Small intestine (tissue), 16 donors: ENCODE measurements around the gene MAMLD1. TPM values are rescaled to one million over a fixed set of nuclear protein-coding genes. Genes with fewer than 3 reads are reported as not detected.

ENCODE experiments used
- DNase-seq, 2 donors: peaks; one replicate each; pipeline versions ENCODE4 v3.0.0 to v3.0.0-alpha.2; 2013
- FAIRE-seq: peaks from 2 replicates; lab custom pipeline; 2012; peaks lifted over from hg19 to GRCh38; lab: Jason Lieb, UNC
- H3K27ac ChIP-seq, 3 donors: one replicate each; pipeline ENCODE4 v1.5.1; 2013; ENCODE audit warnings: low read length in 2 of 3, mild to moderate bottlenecking in 2 of 3, control low read depth in 1 of 3, inconsistent platforms in 1 of 3, low read depth in 1 of 3, moderate library complexity in 1 of 3
- H3K27me3 ChIP-seq, 3 donors: one replicate each; pipeline ENCODE4 v1.6.1; 2013; ENCODE audit warnings: low read length in 3 of 3, inconsistent platforms in 1 of 3; ENCODE audit not compliant: control insufficient read depth in 3 of 3, insufficient read depth in 3 of 3
- H3K36me3 ChIP-seq, 3 donors: one replicate each; pipeline ENCODE4 v1.6.1; 2013; ENCODE audit warnings: low read length in 3 of 3, inconsistent platforms in 1 of 3, low read depth in 1 of 3, mild to moderate bottlenecking in 1 of 3, moderate library complexity in 1 of 3; ENCODE audit not compliant: control insufficient read depth in 3 of 3, insufficient read depth in 2 of 3
- H3K4me1 ChIP-seq, 3 donors: one replicate each; pipeline ENCODE4 v1.6.1; 2013; ENCODE audit warnings: low read length in 2 of 3, inconsistent platforms in 1 of 3, low read depth in 1 of 3, mild to moderate bottlenecking in 1 of 3, moderate library complexity in 1 of 3; ENCODE audit not compliant: control insufficient read depth in 3 of 3, insufficient read depth in 2 of 3
- H3K4me3 ChIP-seq, 3 donors: one replicate each; pipeline ENCODE4 v1.5.1; 2013; ENCODE audit warnings: low read length in 3 of 3, control low read depth in 1 of 3, inconsistent platforms in 1 of 3, low read depth in 1 of 3, mild to moderate bottlenecking in 1 of 3, moderate library complexity in 1 of 3
- H3K9me3 ChIP-seq, 2 donors: one replicate each; pipeline ENCODE4 v1.6.1; 2013; ENCODE audit warnings: low read depth in 1 of 2, low read length in 1 of 2; ENCODE audit not compliant: control insufficient read depth in 2 of 2, insufficient read depth in 1 of 2
- WGBS, 3 donors: extraction: QIAGEN DNeasy Blood & Tissue Kit; methylation state at CpG; one replicate each; pipeline ENCODE4 v1.1.7; 2013; 5-methylcytosine and 5-hydroxymethylcytosine counted together
- long read RNA-seq, 10 donors: transcript quantifications; one replicate each; lab custom pipeline, GENCODE V29; 2026
- polyA plus RNA-seq, 4 donors: library from polyadenylated mRNA; stranded (reverse) in 3 of 4; unstranded in 1 of 4; fragments of 200-250 nt in 3 of 4; fragments of 120-200 nt in 1 of 4; gene quantifications; one replicate each; pipeline versions ENCODE4 v1.2.1 to v1.2.3, GENCODE V29; 2013
- donor health status: healthy with polysubstance abuse.
- donor health status: control.
- donor health status: control.
- donor health status: Bipolar disorder and iron deficiency.
- donor health status: healthy.

Gene MAMLD1, protein sequence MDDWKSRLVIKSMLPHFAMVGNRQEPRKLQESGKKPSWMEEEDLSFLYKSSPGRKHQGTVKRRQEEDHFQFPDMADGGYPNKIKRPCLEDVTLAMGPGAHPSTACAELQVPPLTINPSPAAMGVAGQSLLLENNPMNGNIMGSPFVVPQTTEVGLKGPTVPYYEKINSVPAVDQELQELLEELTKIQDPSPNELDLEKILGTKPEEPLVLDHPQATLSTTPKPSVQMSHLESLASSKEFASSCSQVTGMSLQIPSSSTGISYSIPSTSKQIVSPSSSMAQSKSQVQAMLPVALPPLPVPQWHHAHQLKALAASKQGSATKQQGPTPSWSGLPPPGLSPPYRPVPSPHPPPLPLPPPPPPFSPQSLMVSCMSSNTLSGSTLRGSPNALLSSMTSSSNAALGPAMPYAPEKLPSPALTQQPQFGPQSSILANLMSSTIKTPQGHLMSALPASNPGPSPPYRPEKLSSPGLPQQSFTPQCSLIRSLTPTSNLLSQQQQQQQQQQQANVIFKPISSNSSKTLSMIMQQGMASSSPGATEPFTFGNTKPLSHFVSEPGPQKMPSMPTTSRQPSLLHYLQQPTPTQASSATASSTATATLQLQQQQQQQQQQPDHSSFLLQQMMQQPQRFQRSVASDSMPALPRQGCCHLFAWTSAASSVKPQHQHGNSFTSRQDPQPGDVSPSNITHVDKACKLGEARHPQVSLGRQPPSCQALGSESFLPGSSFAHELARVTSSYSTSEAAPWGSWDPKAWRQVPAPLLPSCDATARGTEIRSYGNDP
- 1 to 10 TPM in 2 of 4 donors, under 1 TPM in 1, not detected in 1; 0.81 to 2.2 (median 1.4) TPM for polyA plus RNA-seq
- long read RNA-seq, donor 1, result 0 reads
- long read RNA-seq, donor 2, result 0 reads
- long read RNA-seq, donor 3, partial matches to known transcripts, result 0 of 1 reads
- long read RNA-seq, donor 3, other reads (novel, unspliced or antisense), result 0 of 1 reads
- long read RNA-seq, donor 4, result 0 reads
- long read RNA-seq, donor 5, result 0 reads
- long read RNA-seq, donor 6, result 0 reads
- long read RNA-seq, donor 7, partial matches to known transcripts, result 0 of 1 reads
- long read RNA-seq, donor 7, other reads (novel, unspliced or antisense), result 0 of 1 reads
- long read RNA-seq, donor 8, result 0 reads
- long read RNA-seq, donor 9, result 0 reads
- long read RNA-seq, donor 10, partial matches to known transcripts, result 0 of 1 reads
- long read RNA-seq, donor 10, other reads (novel, unspliced or antisense), result 0 of 1 reads

DNA sequence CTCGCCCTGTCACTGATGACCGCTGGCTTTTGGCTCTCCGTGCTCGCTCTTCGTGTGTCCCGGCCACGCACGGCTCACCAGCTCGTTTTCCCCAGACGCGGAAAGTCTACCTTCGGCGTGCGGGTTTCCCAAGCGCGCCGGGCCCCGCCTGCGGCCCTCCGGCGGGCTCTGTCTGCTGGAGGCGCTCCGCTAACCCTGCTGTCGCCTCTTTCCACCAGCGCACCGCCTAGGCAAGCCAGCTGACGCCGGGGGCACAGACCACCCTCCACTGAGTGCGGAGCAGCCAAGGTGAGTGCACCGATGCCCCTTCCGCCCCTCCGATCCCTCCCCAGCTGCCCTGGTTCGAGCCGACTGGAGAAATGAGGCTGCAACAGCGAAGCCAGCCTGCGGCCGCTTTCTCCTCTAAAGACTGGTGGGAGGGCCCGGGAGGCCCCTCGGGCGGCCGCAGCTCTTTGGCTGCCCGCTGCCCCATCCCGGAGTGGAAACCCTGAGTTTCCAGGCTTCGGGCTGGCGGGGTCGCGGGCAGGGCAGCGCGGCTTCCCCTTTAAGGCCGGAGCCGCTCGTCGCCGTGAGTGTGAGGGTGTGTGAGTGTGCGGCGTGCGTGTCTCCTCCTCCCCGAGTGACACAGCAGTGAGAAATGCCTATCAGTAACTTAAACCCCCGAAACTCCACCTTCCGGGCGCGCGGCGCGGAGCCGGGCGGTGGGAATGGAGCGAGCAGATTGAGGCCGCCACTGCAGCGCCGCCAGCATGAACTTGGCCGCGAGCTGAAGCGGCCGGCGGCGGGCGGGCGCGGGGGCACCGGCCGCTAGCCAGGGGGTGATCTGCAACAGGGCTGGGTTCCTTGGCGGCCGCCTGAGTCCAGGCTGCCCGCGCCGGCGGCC is at the start of gene MAMLD1:
MAMLD1 (plus strand) TSS at position 719 of the 883 bp plus-strand sequence. CDS start 82,200 bp downstream, outside the sequence.
- Histone ChIP-seq H3K4me1 (peaks cover 0 to 14% (median 0%) of the 10 kb centered on the region in 3 donors), H3K9me3 (no peaks in the 10 kb centered on the region), H3K36me3 (no peaks in the 10 kb centered on the region), H3K27me3 (peaks cover 0 to 31% (median 3%) of the 10 kb centered on the region in 3 donors), H3K4me3 (peak within 1 kb of the TSS; percentile 23 to 62 (median 55)), H3K27ac (peak within 1 kb of the TSS in 2 of 3 donors; percentile 51 to 67)
- WGBS, 3 donors, result 0 to 44% (median 14%) methylated on average over 32 to 88 of the region's 88 CpGs
- no peak for FAIRE-seq
- peak in 1 of 2 donors; percentile 65 for DNase-seq

DNA sequence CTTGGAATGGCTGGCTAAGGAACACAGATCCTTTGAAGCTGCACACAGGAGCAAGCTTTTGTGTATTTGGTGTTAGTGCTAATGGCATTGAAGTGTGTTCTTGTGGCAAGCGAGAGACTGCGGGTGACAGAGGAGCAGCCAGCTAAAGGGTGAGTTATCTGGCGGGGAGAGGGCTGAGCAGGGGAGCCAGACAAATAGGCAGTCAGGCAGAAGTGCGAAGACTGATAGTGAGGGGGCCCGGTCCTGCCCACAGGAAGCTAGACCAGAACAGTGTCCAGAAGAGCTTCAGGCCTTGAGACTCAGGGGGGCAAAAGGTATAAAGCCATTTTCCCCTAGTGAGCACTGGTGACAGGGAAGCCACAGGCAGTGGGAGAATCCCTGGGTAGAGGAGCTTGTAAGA is 49.6 kb upstream of the MAMLD1 start:
- FAIRE-seq, result no peak
- Histone ChIP-seq H3K4me3 (no peak overlapping the region), H3K27ac (no peak overlapping the region)

DNA sequence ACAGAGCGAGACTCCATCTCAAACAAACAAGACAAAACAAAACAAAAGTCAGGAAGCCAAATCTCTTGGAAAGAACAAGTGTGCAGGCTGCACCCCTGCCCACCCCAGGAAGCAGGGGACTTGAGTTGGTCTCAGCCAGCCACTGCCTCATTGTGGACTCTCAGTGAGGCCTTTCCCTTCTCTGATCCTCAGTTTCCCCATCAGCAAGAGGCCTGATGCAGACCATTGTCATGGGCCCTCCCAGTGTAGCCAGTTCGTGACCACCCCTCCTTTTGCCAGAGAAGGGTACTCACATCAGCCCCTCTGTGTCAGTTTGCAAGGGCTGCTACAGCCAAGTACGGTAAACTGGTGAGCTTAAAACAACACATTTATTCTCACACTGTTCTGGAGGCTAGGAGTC is 48.9 kb upstream of the MAMLD1 start:
- H3K27ac ChIP-seq, result no peak overlapping the region
- no peaks in the 10 kb centered on the region for H3K9me3 ChIP-seq
- DNase-seq (no peak), FAIRE-seq (no peak)
- H3K36me3 ChIP-seq, result no peaks in the 10 kb centered on the region
- H3K27me3 ChIP-seq, result no peaks in the 10 kb centered on the region
- 74 to 87% (median 86%) methylated on average over 3 of the region's 3 CpGs for WGBS, 3 donors
- no peak overlapping the region for H3K4me3 ChIP-seq
- H3K4me1 ChIP-seq, result no peaks in the 10 kb centered on the region

More for the DNA sequence above, 49.6 kb upstream of the MAMLD1 start:
- WGBS, 3 donors, result 73 to 81% (median 75%) methylated on average over 5 of the region's 5 CpGs
- H3K4me1 ChIP-seq, result no peaks in the 10 kb centered on the region
- H3K27me3 ChIP-seq, result no peaks in the 10 kb centered on the region
- no peak for DNase-seq
- H3K9me3 ChIP-seq, result no peaks in the 10 kb centered on the region
- H3K36me3 ChIP-seq, result no peaks in the 10 kb centered on the region

DNA sequence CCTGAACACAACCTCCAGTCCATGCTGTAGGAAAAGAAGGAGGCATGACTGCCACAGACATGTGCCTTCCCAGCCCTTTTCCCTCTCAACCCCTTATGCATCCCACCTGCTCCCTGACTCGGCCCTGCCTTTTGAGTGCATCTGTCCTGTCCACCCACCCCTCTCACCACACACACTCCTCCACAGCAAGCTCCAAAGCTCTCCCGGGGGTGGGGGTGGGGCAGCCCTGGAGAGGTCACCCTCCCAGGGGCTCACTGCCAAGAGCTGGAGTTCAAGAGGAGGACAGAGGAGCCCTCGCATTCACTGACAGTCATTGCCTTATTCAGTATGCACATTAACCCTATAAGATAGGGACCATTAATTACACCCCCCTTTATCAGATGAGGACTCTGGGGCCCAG is 46.6 kb upstream of the MAMLD1 start:
- no peaks in the 10 kb centered on the region for H3K4me1 ChIP-seq
- no peaks in the 10 kb centered on the region for H3K9me3 ChIP-seq
- no peak for DNase-seq
- WGBS, 3 donors, result 30 to 38% (median 36%) methylated on average over 3 of the region's 3 CpGs
- no peak overlapping the region for H3K27ac ChIP-seq
- no peak overlapping the region for H3K4me3 ChIP-seq
- H3K36me3 ChIP-seq, result no peaks in the 10 kb centered on the region
- no peak for FAIRE-seq
- H3K27me3 ChIP-seq, result no peaks in the 10 kb centered on the region

DNA sequence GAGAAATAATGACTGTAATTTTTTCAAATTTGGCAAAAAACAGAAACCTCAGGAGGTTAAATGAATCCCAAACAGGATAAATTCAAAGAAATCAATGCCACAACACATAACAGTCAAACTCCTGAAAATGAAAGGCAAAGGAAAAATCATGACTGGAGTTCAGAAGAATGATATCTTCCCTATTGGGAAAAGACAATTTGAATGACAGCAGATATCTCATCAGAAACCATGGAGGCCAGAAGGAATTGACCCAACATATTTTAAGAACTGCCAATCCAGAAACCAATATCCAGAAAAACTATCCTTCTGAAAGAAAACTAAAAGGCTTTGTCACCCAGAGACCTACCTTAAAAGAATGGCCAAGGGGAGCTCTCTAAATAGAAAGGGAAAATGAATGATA is 40.1 kb upstream of the MAMLD1 start:
- no peak for FAIRE-seq

DNA sequence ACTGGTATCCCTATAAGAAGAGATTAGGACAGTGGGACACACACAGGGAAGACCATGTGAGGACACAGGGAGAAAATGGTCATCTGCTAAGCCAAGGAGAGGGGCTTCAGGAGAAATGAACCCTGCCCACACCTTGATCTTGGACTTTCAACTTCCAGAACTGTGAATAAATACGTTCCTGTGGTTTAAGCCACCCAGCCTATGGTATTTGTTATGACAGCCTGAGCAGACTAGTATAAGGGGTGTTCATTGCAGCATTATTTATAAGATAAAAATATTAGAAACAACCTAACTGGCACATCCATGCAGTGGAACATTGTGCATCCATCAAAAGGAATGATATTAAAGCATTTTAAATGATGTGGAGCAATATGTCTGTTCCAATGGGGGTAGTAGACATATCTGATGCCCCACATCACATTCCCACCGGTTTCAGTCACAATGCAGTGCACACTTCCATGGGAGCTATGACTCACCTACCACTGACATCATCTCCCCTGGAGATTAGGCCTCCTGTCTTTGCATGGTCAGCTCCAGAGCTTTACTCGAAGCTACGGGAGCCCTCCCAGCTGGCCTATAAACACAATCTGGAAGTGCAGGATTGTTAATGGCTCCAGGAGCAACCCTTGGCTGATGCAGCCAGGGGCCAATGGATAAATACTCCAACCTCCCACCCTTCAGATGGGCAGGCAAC is 38.9 kb upstream of the MAMLD1 start:
- Histone ChIP-seq H3K4me1 (no peaks in the 10 kb centered on the region), H3K9me3 (no peaks in the 10 kb centered on the region), H3K4me3 (no peak overlapping the region), H3K27ac (no peak overlapping the region), H3K27me3 (no peaks in the 10 kb centered on the region), H3K36me3 (no peaks in the 10 kb centered on the region)
- DNase-seq (no peak), FAIRE-seq (no peak)
- WGBS, 3 donors, result 49 to 66% (median 49%) methylated on average over 3 to 4 of the region's 4 CpGs

More for the DNA sequence above, 40.1 kb upstream of the MAMLD1 start:
- Histone ChIP-seq H3K36me3 (no peaks in the 10 kb centered on the region), H3K27me3 (no peaks in the 10 kb centered on the region), H3K4me1 (no peaks in the 10 kb centered on the region), H3K9me3 (no peaks in the 10 kb centered on the region), H3K27ac (no peak overlapping the region), H3K4me3 (no peak overlapping the region)
- no peak for DNase-seq

DNA sequence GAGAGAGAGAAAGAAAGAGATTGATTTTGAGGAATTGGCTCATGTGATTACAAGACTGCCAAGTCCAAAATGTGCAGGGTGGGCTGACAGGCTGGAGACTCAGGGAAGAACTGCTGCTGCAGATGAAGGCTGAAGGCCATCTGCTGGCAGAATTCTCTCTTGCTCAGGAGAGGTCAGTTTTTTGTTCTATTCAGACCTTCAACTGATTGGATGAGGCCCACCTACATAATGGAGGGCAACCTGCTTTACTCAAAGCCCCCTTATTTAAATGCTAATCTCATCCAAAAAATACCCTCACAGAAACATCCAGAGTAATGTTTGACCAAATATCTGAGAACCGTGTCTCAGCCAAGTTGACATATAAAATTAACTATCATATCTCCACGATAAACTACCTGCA is 38.2 kb upstream of the MAMLD1 start:
- WGBS, 3 donors, result 84 to 86% (median 85%) methylated on average over 2 of the region's 2 CpGs
- no peak for DNase-seq
- Histone ChIP-seq H3K9me3 (no peaks in the 10 kb centered on the region), H3K27me3 (no peaks in the 10 kb centered on the region), H3K27ac (no peak overlapping the region), H3K36me3 (no peaks in the 10 kb centered on the region), H3K4me3 (no peak overlapping the region), H3K4me1 (no peaks in the 10 kb centered on the region)
- no peak for FAIRE-seq
